Activated CD8-positive, alpha-beta memory T cell treated with anti-CD3 and anti-CD28 coated beads, Interleukin-2, amount 10 ng/mL, durations not matched to agents 7 days and 5 days (primary cell): ENCODE data around the gene TERT. TPM values are rescaled to one million over a fixed set of nuclear protein-coding genes. Genes with fewer than 3 reads are reported as not detected.
A peak's percentile ranks its signal among the peaks of the same experiment; 100 is the strongest.
"Not testable (repeated sequence)": the region's sequence is repeated elsewhere in the genome, so short reads cannot be mapped to it uniquely, and the experiment has no call there.

Source experiments
- ATAC-seq: fragments of 150-1000 bp; cut with Tn5 transposase; one replicate; pipeline ENCODE4 v1.10.0; 2021; ENCODE audit warnings: moderate library complexity
- CTCF ChIA-PET: fragments of 350-600 bp; sonication (Branson Sonifier 250); formaldehyde crosslinking; loops from one replicate; lab custom pipeline; 2021; ENCODE audit warnings: antibody characterized with exemption; lab: Charles Lee
- DNase-seq: peaks from one replicate; pipeline ENCODE4 v3.0.0-alpha.2; 2020
- H3K27ac Mint-ChIP-seq: one replicate; pipeline ENCODE4 v1.8.0; 2021; ENCODE audit warnings: mild to moderate bottlenecking, mixed read lengths
- H3K27me3 Mint-ChIP-seq: one replicate; pipeline ENCODE4 v1.8.0; 2021; ENCODE audit warnings: mixed read lengths
- H3K36me3 Mint-ChIP-seq: one replicate; pipeline ENCODE4 v1.8.0; 2021; ENCODE audit warnings: mild to moderate bottlenecking, mixed read lengths
- H3K4me1 Mint-ChIP-seq: one replicate; pipeline ENCODE4 v1.8.0; 2021; ENCODE audit warnings: mixed read lengths
- H3K4me3 Mint-ChIP-seq: one replicate; pipeline ENCODE4 v1.8.0; 2021; ENCODE audit warnings: mild to moderate bottlenecking, moderate library complexity, mixed read lengths
- H3K9me3 Mint-ChIP-seq: one replicate; pipeline ENCODE4 v1.8.0; 2022; ENCODE audit warnings: low read depth, mixed read lengths
- total RNA-seq, 2 experiments: library from RNA; stranded (reverse); gene quantifications; one replicate each; pipeline ENCODE4 v1.2.3, GENCODE V29; 2021

TERT gene
- total RNA-seq, 2 experiments from 2014 or later: 0.82 to 1.5 TPM

- no peaks in the 10 kb centered on the region for H3K36me3 Mint-ChIP-seq
- ATAC-seq (no peak), DNase-seq (no peak)
- H3K27ac Mint-ChIP-seq: no peak overlapping the region
- CTCF ChIA-PET: no interaction called here
- no peaks in the 10 kb centered on the region for H3K4me1 Mint-ChIP-seq
- peaks cover 4% of the 10 kb centered on the region for H3K27me3 Mint-ChIP-seq
- no peak overlapping the region for H3K4me3 Mint-ChIP-seq
- H3K9me3 Mint-ChIP-seq: no peaks in the 10 kb centered on the region
Measured at GRCh38 chr5:1242733-1243486, 52.0 kb downstream of the TERT start.

- Mint-ChIP-seq H3K27ac (no peak overlapping the region), H3K4me1 (no peaks in the 10 kb centered on the region), H3K4me3 (no peak overlapping the region), H3K36me3 (no peaks in the 10 kb centered on the region), H3K9me3 (no peaks in the 10 kb centered on the region), H3K27me3 (no peaks in the 10 kb centered on the region)
- CTCF ChIA-PET: no interaction called here
- DNase-seq (no peak), ATAC-seq (no peak)
Measured at GRCh38 chr5:1241509-1242080, 53.3 kb downstream of the TERT start.

GRCh38 chr5:1240496-1241260 lies 54.2 kb downstream of the TERT start:
- ATAC-seq (no peak), DNase-seq (no peak)
- CTCF ChIA-PET: no interaction called here
- H3K9me3 Mint-ChIP-seq: peaks cover 6% of the 10 kb centered on the region
- H3K27me3 Mint-ChIP-seq: peaks cover 2% of the 10 kb centered on the region
- H3K4me3 Mint-ChIP-seq: no peak overlapping the region
- H3K36me3 Mint-ChIP-seq: peaks cover 4% of the 10 kb centered on the region
- H3K27ac Mint-ChIP-seq: no peak overlapping the region
- no peaks in the 10 kb centered on the region for H3K4me1 Mint-ChIP-seq

GRCh38 chr5:1239505-1240251 lies 55.2 kb downstream of the TERT start:
- Mint-ChIP-seq H3K4me1 (no peaks in the 10 kb centered on the region), H3K9me3 (peaks cover 8% of the 10 kb centered on the region), H3K27me3 (peaks cover 2% of the 10 kb centered on the region), H3K27ac (no peak overlapping the region), H3K4me3 (no peak overlapping the region), H3K36me3 (peaks cover 4% of the 10 kb centered on the region)
- DNase-seq (no peak), ATAC-seq (no peak)
- CTCF ChIA-PET: no interaction called here

GRCh38 chr5:1235838-1236237 lies 59.0 kb downstream of the TERT start:
- CTCF ChIA-PET: no interaction called here
- Mint-ChIP-seq H3K9me3 (peaks cover 8% of the 10 kb centered on the region), H3K27ac (no peak overlapping the region), H3K4me3 (no peak overlapping the region), H3K36me3 (peaks cover 4% of the 10 kb centered on the region), H3K4me1 (no peaks in the 10 kb centered on the region), H3K27me3 (peaks cover 2% of the 10 kb centered on the region)
- DNase-seq: no peak
- no peak for ATAC-seq

GRCh38 chr5:1235379-1235778 lies 59.5 kb downstream of the TERT start:
- CTCF ChIA-PET: no interaction called here
- peaks cover 8% of the 10 kb centered on the region for H3K9me3 Mint-ChIP-seq
- H3K27ac Mint-ChIP-seq: no peak overlapping the region
- H3K4me1 Mint-ChIP-seq: no peaks in the 10 kb centered on the region
- H3K36me3 Mint-ChIP-seq: peaks cover 4% of the 10 kb centered on the region
- H3K27me3 Mint-ChIP-seq: peaks cover 2% of the 10 kb centered on the region
- ATAC-seq: no peak
- DNase-seq: no peak
- no peak overlapping the region for H3K4me3 Mint-ChIP-seq

GRCh38 chr5:1232780-1233179 lies 62.1 kb downstream of the TERT start:
- Mint-ChIP-seq H3K4me1 (peaks cover 21% of the 10 kb centered on the region), H3K27me3 (peaks cover 19% of the 10 kb centered on the region), H3K4me3 (no peak overlapping the region), H3K27ac (no peak overlapping the region), H3K9me3 (peaks cover 8% of the 10 kb centered on the region), H3K36me3 (peaks cover 4% of the 10 kb centered on the region)
- DNase-seq (no peak), ATAC-seq (no peak)
- CTCF ChIA-PET: no interaction called here

- H3K36me3 Mint-ChIP-seq: peaks cover 4% of the 10 kb centered on the region
- H3K4me3 Mint-ChIP-seq: no peak overlapping the region
- no peak overlapping the region for H3K27ac Mint-ChIP-seq
- H3K27me3 Mint-ChIP-seq: peaks cover 30% of the 10 kb centered on the region
- ATAC-seq: no peak
- H3K4me1 Mint-ChIP-seq: peaks cover 24% of the 10 kb centered on the region
- peaks cover 8% of the 10 kb centered on the region for H3K9me3 Mint-ChIP-seq
- DNase-seq: no peak
- CTCF ChIA-PET: interaction anchor here (1.1 to 1.5 kb wide), 2 partner anchors 84 to 148 kb away, joined by 3 read pairs; no protein-coding TSS in a partner anchor
Measured at GRCh38 chr5:1231354-1231905, 63.4 kb downstream of the TERT start.

GRCh38 chr5:1230551-1230950 lies 64.3 kb downstream of the TERT start:
- H3K4me3 Mint-ChIP-seq: no peak overlapping the region
- H3K27ac Mint-ChIP-seq: no peak overlapping the region
- CTCF ChIA-PET: interaction anchor here (1.1 to 1.5 kb wide), 2 partner anchors 85 to 149 kb away, joined by 3 read pairs; no protein-coding TSS in a partner anchor
- ATAC-seq (no peak), DNase-seq (no peak)
- H3K4me1 Mint-ChIP-seq: peaks cover 24% of the 10 kb centered on the region
- H3K36me3 Mint-ChIP-seq: no peaks in the 10 kb centered on the region
- peaks cover 28% of the 10 kb centered on the region for H3K27me3 Mint-ChIP-seq
- H3K9me3 Mint-ChIP-seq: peaks cover under 1% of the 10 kb centered on the region

- H3K27ac Mint-ChIP-seq: no peak overlapping the region
- peaks cover 28% of the 10 kb centered on the region for H3K27me3 Mint-ChIP-seq
- H3K36me3 Mint-ChIP-seq: no peaks in the 10 kb centered on the region
- ATAC-seq: no peak
- no peaks in the 10 kb centered on the region for H3K9me3 Mint-ChIP-seq
- DNase-seq: no peak
- CTCF ChIA-PET: interaction anchor here (0.6 kb wide), 1 partner anchor 105 kb away, joined by 3 read pairs; no protein-coding TSS in a partner anchor
- no peak overlapping the region for H3K4me3 Mint-ChIP-seq
- H3K4me1 Mint-ChIP-seq: peaks cover 24% of the 10 kb centered on the region
Measured at GRCh38 chr5:1229822-1230221, 65.0 kb downstream of the TERT start.

- Mint-ChIP-seq H3K4me1 (peaks cover 24% of the 10 kb centered on the region), H3K27me3 (peaks cover 28% of the 10 kb centered on the region)
- H3K36me3 Mint-ChIP-seq, H3K27ac Mint-ChIP-seq, H3K4me3 Mint-ChIP-seq, H3K9me3 Mint-ChIP-seq: not testable (repeated sequence)
- CTCF ChIA-PET: interaction anchor here (0.6 kb wide), 1 partner anchor 104 kb away, joined by 3 read pairs; no protein-coding TSS in a partner anchor
- DNase-seq (peak; percentile 54), ATAC-seq (peak; percentile 62)
Measured at GRCh38 chr5:1229023-1229422, 65.8 kb downstream of the TERT start.

GRCh38 chr5:1228120-1228519 lies 66.7 kb downstream of the TERT start:
- peaks cover 24% of the 10 kb centered on the region for H3K4me1 Mint-ChIP-seq
- no peak overlapping the region for H3K4me3 Mint-ChIP-seq
- no peaks in the 10 kb centered on the region for H3K9me3 Mint-ChIP-seq
- CTCF ChIA-PET: no interaction called here
- ATAC-seq (no peak), DNase-seq (no peak)
- peaks cover 28% of the 10 kb centered on the region for H3K27me3 Mint-ChIP-seq
- no peak overlapping the region for H3K27ac Mint-ChIP-seq
- no peaks in the 10 kb centered on the region for H3K36me3 Mint-ChIP-seq

- Mint-ChIP-seq H3K36me3 (no peaks in the 10 kb centered on the region), H3K27me3 (peaks cover 28% of the 10 kb centered on the region), H3K27ac (no peak overlapping the region), H3K9me3 (no peaks in the 10 kb centered on the region), H3K4me1 (peaks cover 24% of the 10 kb centered on the region), H3K4me3 (no peak overlapping the region)
- DNase-seq (no peak), ATAC-seq (no peak)
- CTCF ChIA-PET: no interaction called here
Measured at GRCh38 chr5:1227667-1228066, 67.2 kb downstream of the TERT start.
